ENCODE measurements around the gene DHX32. TPM values are rescaled to one million over a fixed set of nuclear protein-coding genes. Genes with fewer than 3 reads are reported as not detected.
"Not testable (repeated sequence)": the region's sequence is repeated elsewhere in the genome, so short reads cannot be mapped to it uniquely, and the experiment has no call there.

Gene DHX32
- total RNA-seq, 1 experiment from 2014 or later: not detected

DNA sequence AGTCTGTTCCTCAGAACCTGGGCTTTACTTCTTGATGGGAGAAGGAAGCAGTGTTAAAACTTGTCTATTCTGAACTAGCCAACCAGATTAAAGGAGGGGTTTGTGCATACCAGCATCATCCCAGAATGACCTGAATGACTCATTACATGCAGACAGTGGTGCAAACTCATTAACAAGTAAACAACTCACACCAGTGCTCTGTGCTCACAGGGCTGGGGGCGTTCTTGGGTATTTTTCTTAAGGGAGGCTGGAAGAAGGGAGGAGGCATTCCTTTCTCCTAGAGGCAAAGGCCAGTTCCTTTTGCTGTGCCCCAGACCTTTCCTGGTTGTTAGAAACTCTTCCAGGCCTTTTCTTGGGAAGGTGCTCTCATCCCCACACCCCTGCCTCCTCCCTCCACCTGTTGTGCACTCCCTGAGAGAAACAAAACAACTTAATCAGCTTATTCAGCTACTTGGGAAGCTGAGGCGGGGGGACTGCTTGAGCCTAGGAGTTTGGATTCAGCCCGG lies 22.1 kb upstream of the DHX32 start:
- H3K4me3 ChIP-seq (ENCODE audit: low read length); H3K79me2 ChIP-seq (ENCODE audit: low read length); H3K4me1 ChIP-seq (ENCODE audit: low read length); H2AFZ ChIP-seq (ENCODE audit: low read length); H3K9me2 ChIP-seq (replicated peaks; ENCODE audit: insufficient read depth, low read length); H3K27me3 ChIP-seq (ENCODE audit: low read length); H3K27ac ChIP-seq (ENCODE audit: low read length); H3K4me2 ChIP-seq (ENCODE audit: low read depth, low read length, poor library complexity, severe bottlenecking); H4K20me1 ChIP-seq (ENCODE audit: insufficient read depth, low read depth, low read length); H3K36me3 ChIP-seq (ENCODE audit: insufficient read depth, low read length); DNase-seq; H3K9me3 ChIP-seq (ENCODE audit: low read length); H3K9ac ChIP-seq (ENCODE audit: low read length): not testable (repeated sequence)

DNA sequence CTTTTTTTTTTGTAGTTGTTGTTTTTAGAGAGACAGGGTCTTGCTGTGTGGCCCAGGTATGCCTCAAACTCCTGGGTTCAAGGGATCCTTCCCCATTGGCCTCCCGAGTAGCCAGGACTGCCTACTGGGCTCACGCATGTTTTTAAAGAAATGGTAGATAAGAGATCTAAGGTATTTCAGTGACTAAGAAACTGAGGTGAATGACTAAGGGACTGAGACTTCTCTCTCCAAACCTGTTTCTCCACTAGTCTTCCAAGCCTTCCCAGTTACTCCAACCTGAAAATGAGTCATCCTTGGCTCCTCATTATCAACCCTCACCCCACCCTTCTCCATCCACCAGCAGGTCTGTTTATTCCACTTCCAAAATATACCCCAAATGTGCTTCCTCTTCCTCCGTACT lies 19.9 kb upstream of the DHX32 start:
- not testable (repeated sequence) for H3K4me1 ChIP-seq (ENCODE audit: low read length); H3K4me3 ChIP-seq (ENCODE audit: low read length); H3K9me2 ChIP-seq (replicated peaks; ENCODE audit: insufficient read depth, low read length); DNase-seq; H3K36me3 ChIP-seq (ENCODE audit: insufficient read depth, low read length); H3K27me3 ChIP-seq (ENCODE audit: low read length); H2AFZ ChIP-seq (ENCODE audit: low read length); H3K79me2 ChIP-seq (ENCODE audit: low read length); H3K27ac ChIP-seq (ENCODE audit: low read length); H3K9ac ChIP-seq (ENCODE audit: low read length); H3K4me2 ChIP-seq (ENCODE audit: low read depth, low read length, poor library complexity, severe bottlenecking); H4K20me1 ChIP-seq (ENCODE audit: insufficient read depth, low read depth, low read length); H3K9me3 ChIP-seq (ENCODE audit: low read length)

DNA sequence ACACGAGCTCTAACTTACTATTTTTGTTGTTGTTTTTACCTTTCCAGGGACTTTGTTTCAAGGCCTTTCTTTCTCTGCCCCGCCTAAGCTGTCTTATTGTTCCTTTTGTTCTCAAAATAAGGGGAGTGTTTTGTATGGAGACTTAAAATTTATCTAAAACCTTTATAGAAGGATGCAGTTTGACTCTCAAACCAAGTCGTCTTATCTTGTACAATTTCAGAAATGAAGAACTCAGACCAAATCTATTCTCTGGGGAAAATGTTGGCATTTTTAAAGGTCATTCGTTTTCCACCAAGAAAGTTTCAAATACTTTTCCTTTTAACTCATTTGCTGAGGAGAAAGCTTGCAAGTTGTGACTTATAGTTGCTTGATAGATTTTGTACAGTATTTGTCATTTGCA lies 16.2 kb upstream of the DHX32 start:
- not testable (repeated sequence) for H3K36me3 ChIP-seq (ENCODE audit: insufficient read depth, low read length); H4K20me1 ChIP-seq (ENCODE audit: insufficient read depth, low read depth, low read length); H2AFZ ChIP-seq (ENCODE audit: low read length); DNase-seq; H3K9ac ChIP-seq (ENCODE audit: low read length); H3K79me2 ChIP-seq (ENCODE audit: low read length); H3K9me3 ChIP-seq (ENCODE audit: low read length); H3K9me2 ChIP-seq (replicated peaks; ENCODE audit: insufficient read depth, low read length); H3K4me2 ChIP-seq (ENCODE audit: low read depth, low read length, poor library complexity, severe bottlenecking); H3K27ac ChIP-seq (ENCODE audit: low read length); H3K27me3 ChIP-seq (ENCODE audit: low read length); H3K4me3 ChIP-seq (ENCODE audit: low read length); H3K4me1 ChIP-seq (ENCODE audit: low read length)

DNA sequence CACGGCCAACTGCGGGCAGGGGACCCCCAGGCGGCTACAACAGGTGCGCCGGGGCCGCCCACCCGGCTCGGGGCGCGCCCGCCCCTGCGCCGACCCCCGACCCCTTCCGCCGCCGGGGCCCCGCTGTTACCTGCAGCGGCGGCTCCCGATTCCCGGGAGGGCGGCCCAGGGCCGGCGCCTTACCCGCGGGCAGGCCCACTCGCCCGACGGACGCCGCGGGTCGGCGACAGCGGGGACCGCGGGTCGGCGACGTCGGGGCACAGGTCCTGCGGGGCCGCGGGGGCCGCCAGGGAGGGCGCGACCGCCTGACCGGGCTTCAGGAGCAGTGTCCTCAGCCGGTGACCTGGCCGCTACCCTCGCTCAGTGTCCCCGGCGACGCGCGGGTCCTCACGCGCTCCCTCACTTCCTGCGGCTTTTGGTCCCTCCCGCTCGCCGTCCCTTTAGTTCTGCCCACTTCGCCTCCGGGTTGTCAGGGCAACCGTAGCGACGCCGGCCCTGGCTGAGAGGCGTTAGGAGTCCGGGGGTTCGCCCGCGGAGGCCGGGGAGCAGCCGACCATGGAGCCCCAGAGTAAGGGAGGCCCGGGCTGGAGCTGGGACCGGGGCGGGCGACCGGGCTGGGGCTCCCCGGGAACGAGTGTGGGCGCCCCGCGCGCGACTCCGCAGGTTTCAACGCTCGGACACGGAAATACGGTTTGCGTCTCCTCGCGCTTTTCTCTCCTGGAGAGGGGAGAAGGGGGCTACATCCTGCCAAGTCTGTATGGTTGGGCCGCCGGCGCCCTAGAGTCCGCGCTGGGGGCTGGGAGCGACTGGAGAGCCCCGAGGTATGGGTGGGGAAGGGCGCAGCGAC lies 15.2 kb upstream of the DHX32 start, which contains the start of gene FANK1:
FANK1 (plus strand) TSS at position 477 of the 847 bp plus-strand sequence; CDS start at position 556, 79 bp downstream.
- not testable (repeated sequence) for H3K36me3 ChIP-seq (ENCODE audit: insufficient read depth, low read length); H3K4me1 ChIP-seq (ENCODE audit: low read length); H3K9me3 ChIP-seq (ENCODE audit: low read length); H3K27me3 ChIP-seq (ENCODE audit: low read length); H3K9ac ChIP-seq (ENCODE audit: low read length); DNase-seq; H3K4me3 ChIP-seq (ENCODE audit: low read length); H3K4me2 ChIP-seq (ENCODE audit: low read depth, low read length, poor library complexity, severe bottlenecking); H3K9me2 ChIP-seq (replicated peaks; ENCODE audit: insufficient read depth, low read length); H2AFZ ChIP-seq (ENCODE audit: low read length); H4K20me1 ChIP-seq (ENCODE audit: insufficient read depth, low read depth, low read length); H3K79me2 ChIP-seq (ENCODE audit: low read length); H3K27ac ChIP-seq (ENCODE audit: low read length)

DNA sequence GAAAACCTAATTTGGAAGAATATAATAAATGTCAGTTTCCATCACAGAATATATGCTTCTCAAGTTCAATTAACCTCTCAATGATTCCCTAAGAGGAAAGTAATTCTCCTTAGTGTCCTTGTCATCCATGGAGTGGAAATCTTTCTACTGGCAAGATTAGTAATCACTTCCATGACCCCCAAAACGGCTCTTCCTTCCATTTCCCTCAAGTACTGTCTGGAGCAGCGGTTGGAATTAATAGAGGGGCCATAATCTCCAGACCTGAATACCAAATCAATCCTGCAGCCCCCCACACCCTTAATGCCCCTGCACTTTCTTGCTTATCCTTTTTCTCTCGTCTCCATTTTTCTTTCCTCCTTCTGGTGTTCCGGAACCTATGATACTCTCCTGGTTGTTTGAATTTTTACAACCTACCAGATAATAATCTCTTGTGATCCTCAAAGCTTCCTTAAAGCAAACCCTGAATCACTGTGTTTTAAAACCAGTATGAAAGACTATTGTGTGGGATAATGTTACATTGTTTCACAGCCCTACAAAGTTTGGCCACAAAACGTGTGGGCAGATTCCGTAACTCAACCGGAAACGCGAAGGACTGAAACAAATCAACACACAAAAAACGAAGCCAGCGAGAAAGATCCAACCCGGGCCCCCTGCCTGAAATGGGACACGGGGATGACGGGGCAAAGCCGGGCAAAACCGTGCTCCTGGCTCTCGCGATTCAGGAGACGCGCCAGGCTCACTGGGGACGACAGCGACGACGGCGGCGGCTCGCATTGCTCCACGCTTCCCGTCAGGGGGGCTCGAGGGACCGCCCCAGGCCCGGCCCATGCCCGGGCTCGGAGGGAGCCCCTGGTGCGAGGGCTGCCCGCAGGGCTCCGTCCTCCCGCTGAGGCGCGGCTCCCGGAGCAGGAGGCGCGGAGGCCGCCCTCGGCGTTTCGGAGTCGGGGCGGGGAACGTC lies 14.3 kb upstream of the DHX32 start:
- H3K4me1 ChIP-seq (ENCODE audit: low read length); DNase-seq; H3K9me2 ChIP-seq (replicated peaks; ENCODE audit: insufficient read depth, low read length); H3K36me3 ChIP-seq (ENCODE audit: insufficient read depth, low read length); H2AFZ ChIP-seq (ENCODE audit: low read length); H3K79me2 ChIP-seq (ENCODE audit: low read length); H3K27ac ChIP-seq (ENCODE audit: low read length); H4K20me1 ChIP-seq (ENCODE audit: insufficient read depth, low read depth, low read length); H3K27me3 ChIP-seq (ENCODE audit: low read length); H3K9ac ChIP-seq (ENCODE audit: low read length); H3K4me2 ChIP-seq (ENCODE audit: low read depth, low read length, poor library complexity, severe bottlenecking); H3K9me3 ChIP-seq (ENCODE audit: low read length); H3K4me3 ChIP-seq (ENCODE audit: low read length): not testable (repeated sequence)

DNA sequence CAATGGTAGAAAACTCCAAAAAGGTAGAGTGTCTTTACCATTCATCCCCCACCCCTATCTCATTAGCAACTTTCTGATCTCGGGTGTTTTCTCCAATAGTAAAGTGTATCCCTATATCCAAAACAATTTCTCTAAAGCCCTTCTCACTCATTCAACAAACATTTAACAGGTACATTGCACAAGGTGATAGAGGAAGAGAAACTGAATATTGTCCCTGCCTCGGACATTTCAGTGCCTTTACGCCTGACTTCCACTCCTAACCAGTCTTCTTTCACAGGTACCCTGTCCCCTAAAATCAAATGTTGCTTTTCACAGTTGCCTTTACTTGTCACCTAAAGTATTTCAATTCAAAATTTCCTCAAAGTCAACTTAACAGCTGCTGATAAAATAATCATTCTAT lies 13.1 kb upstream of the DHX32 start:
- H3K4me2 ChIP-seq (ENCODE audit: low read depth, low read length, poor library complexity, severe bottlenecking); H3K4me3 ChIP-seq (ENCODE audit: low read length); H3K9me2 ChIP-seq (replicated peaks; ENCODE audit: insufficient read depth, low read length); H3K27me3 ChIP-seq (ENCODE audit: low read length); H3K79me2 ChIP-seq (ENCODE audit: low read length); H4K20me1 ChIP-seq (ENCODE audit: insufficient read depth, low read depth, low read length); H3K9ac ChIP-seq (ENCODE audit: low read length); H3K27ac ChIP-seq (ENCODE audit: low read length); H3K9me3 ChIP-seq (ENCODE audit: low read length); H3K4me1 ChIP-seq (ENCODE audit: low read length); H3K36me3 ChIP-seq (ENCODE audit: insufficient read depth, low read length); DNase-seq; H2AFZ ChIP-seq (ENCODE audit: low read length): not testable (repeated sequence)

DNA sequence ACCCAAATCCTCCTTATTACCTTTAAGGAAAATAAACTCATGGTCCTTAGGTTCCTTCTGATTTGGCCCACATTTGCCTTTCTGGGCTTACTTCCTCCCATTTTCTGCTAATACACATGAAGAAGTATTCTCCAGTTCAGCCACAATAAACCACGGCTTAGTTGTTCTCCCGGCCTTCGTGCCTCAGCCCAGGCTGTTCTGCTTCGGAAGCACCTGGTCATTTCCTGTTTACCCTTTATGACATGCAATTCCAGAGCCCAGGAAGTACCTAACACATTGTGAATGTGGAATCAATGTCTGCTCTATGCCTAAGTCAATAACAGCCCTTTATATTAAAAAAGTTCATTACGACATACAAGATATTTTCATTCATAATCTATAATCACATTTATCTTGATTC lies 11.3 kb upstream of the DHX32 start:
- not testable (repeated sequence) for H3K9me2 ChIP-seq (replicated peaks; ENCODE audit: insufficient read depth, low read length); H3K9me3 ChIP-seq (ENCODE audit: low read length); H3K79me2 ChIP-seq (ENCODE audit: low read length); H4K20me1 ChIP-seq (ENCODE audit: insufficient read depth, low read depth, low read length); H3K36me3 ChIP-seq (ENCODE audit: insufficient read depth, low read length); H3K27ac ChIP-seq (ENCODE audit: low read length); H3K4me2 ChIP-seq (ENCODE audit: low read depth, low read length, poor library complexity, severe bottlenecking); H3K27me3 ChIP-seq (ENCODE audit: low read length); H2AFZ ChIP-seq (ENCODE audit: low read length); H3K4me3 ChIP-seq (ENCODE audit: low read length); DNase-seq; H3K4me1 ChIP-seq (ENCODE audit: low read length); H3K9ac ChIP-seq (ENCODE audit: low read length)

DNA sequence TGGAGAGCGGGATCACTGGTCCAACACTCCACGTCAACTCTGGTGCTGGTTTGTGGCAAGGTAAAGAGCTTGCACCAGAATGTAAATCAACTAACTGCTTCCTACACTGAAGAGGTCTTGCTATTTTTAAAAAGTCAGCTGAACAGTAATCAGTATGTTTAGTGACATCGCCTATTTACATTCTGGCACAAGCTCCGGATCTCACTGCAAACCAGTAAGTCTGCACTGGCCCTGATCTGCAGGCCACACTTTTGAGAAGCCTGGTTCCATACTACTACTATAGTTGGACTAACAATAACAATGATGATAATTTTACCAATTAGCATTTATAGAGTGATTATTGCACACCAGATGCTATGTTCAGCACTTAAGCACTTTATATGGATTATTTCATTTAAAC lies 8.3 kb upstream of the DHX32 start:
- not testable (repeated sequence) for H4K20me1 ChIP-seq (ENCODE audit: insufficient read depth, low read depth, low read length); DNase-seq; H2AFZ ChIP-seq (ENCODE audit: low read length); H3K4me2 ChIP-seq (ENCODE audit: low read depth, low read length, poor library complexity, severe bottlenecking); H3K4me3 ChIP-seq (ENCODE audit: low read length); H3K36me3 ChIP-seq (ENCODE audit: insufficient read depth, low read length); H3K9ac ChIP-seq (ENCODE audit: low read length); H3K79me2 ChIP-seq (ENCODE audit: low read length); H3K4me1 ChIP-seq (ENCODE audit: low read length); H3K27me3 ChIP-seq (ENCODE audit: low read length); H3K9me2 ChIP-seq (replicated peaks; ENCODE audit: insufficient read depth, low read length); H3K27ac ChIP-seq (ENCODE audit: low read length); H3K9me3 ChIP-seq (ENCODE audit: low read length)

Measured in Karpas-422 (cell line).